GM12878 (cell line): Measurements from ENCODE around the gene F2RL3. TPM values are rescaled to one million over a fixed set of nuclear protein-coding genes. Genes with fewer than 3 reads are reported as not detected.

Experiments
- ATAC-seq: fragments of 200-7000 bp; cut with Tn5 transposase; 3 replicates; pipeline ENCODE4 v1.9.1; 2020; ENCODE audit warnings: mild to moderate bottlenecking, moderate library complexity
- BruUV-seq: library from RNA; stranded (reverse); fragments of 400-500 nt; replicated peaks from 2 replicates; lab custom pipeline; 2021; lab: Mats Ljungman, UMichigan
- CTCF ChIA-PET: fragments of 300-600 bp; sonication (Branson Sonifier 250); formaldehyde crosslinking; extraction: SDS; loops from one replicate; lab custom pipeline; 2021; ENCODE audit warnings: inconsistent platforms; lab: Yijun Ruan, JAX
- POLR2A ChIA-PET: fragments of 350-600 bp; formaldehyde crosslinking; extraction: SDS; loops from one replicate; lab custom pipeline; 2021; ENCODE audit warnings: inconsistent platforms; lab: Charles Lee
- RAD21 ChIA-PET: fragments of 300-600 bp; sonication (Branson Sonifier 250); formaldehyde crosslinking; loops from one replicate; lab custom pipeline; 2023; ENCODE audit warnings: antibody characterized with exemption; ENCODE audit not compliant: unreplicated experiment; lab: Charles Lee
- SMC1A ChIA-PET: fragments of 300-600 bp; sonication (Branson Sonifier 250); formaldehyde crosslinking; loops from one replicate; lab custom pipeline; 2023; ENCODE audit not compliant: unreplicated experiment, uncharacterized antibody; lab: Charles Lee
- DNase-seq: peaks from one replicate; pipeline ENCODE4 v3.0.0-alpha.2; 2011; ENCODE audit warnings: low read depth, low spot score
- FAIRE-seq: peaks from 3 replicates; lab custom pipeline; 2011; peaks lifted over from hg19 to GRCh38; lab: Jason Lieb, UNC
- H2AFZ ChIP-seq: 2 replicates; pipeline ENCODE4 v1.6.0; 2011; ENCODE audit warnings: low read depth, low read length, control low read depth; ENCODE audit not compliant: control insufficient read depth
- H3K27ac ChIP-seq: 2 replicates; pipeline ENCODE4 v1.5.1; 2011; ENCODE audit warnings: control low read depth; ENCODE audit not compliant: control insufficient read depth, insufficient read depth
- H3K27me3 ChIP-seq, 2 experiments: replicated peaks in 1 of 2; 2 replicates each; pipeline versions ENCODE4 v1.6.0 to v1.6.1; 2011; ENCODE audit warnings: low read length in 1 of 2; ENCODE audit not compliant: control insufficient read depth in 2 of 2, insufficient read depth in 2 of 2
- H3K36me3 ChIP-seq, 2 experiments: 2 replicates each; pipeline ENCODE4 v1.5.1; 2011; ENCODE audit warnings: low read length in 1 of 2; ENCODE audit not compliant: control insufficient read depth in 2 of 2, insufficient read depth in 2 of 2
- H3K4me1 ChIP-seq: 2 replicates; pipeline ENCODE4 v1.6.1; 2011; ENCODE audit warnings: mild to moderate bottlenecking, low read length, moderate library complexity, mixed read lengths; ENCODE audit not compliant: control insufficient read depth, insufficient read depth
- H3K4me2 ChIP-seq: 2 replicates; pipeline ENCODE4 v1.6.0; 2011; ENCODE audit warnings: control low read depth; ENCODE audit not compliant: control insufficient read depth, insufficient read depth
- H3K4me3 ChIP-seq: fragments of 200-600 bp; sonication (generic); 2 replicates; pipeline ENCODE4 v1.5.1; 2016
- H3K79me2 ChIP-seq: 2 replicates; pipeline ENCODE4 v1.6.0; 2011; ENCODE audit warnings: low read length; ENCODE audit not compliant: control insufficient read depth, insufficient read depth
- H3K9ac ChIP-seq: 2 replicates; pipeline ENCODE4 v1.8.0; 2011; ENCODE audit warnings: low read length, control low read depth, mixed read lengths; ENCODE audit not compliant: control insufficient read depth, insufficient read depth
- H3K9me3 ChIP-seq: replicated peaks from 3 replicates; pipeline ENCODE4 v1.5.1; 2011; ENCODE audit warnings: mild to moderate bottlenecking, low read length; ENCODE audit not compliant: control insufficient read depth, insufficient read depth
- H4K20me1 ChIP-seq: 2 replicates; pipeline ENCODE4 v1.6.0; 2011; ENCODE audit not compliant: control insufficient read depth, insufficient read depth
- BACH1 ChIP-seq: fragments of 450-650 bp; IDR thresholded peaks from 2 replicates; pipeline ENCODE4 v1.6.1; 2017; ENCODE audit warnings: mild to moderate bottlenecking, borderline replicate concordance
- BRCA1 ChIP-seq: IDR thresholded peaks from 2 replicates; pipeline ENCODE4 v1.6.1; 2011; ENCODE audit warnings: low read depth, low read length, improper control_type of control experiment
- ESRRA ChIP-seq: IDR thresholded peaks from 2 replicates; pipeline ENCODE4 v1.6.1; 2012; ENCODE audit warnings: mild to moderate bottlenecking, low read length, improper control_type of control experiment
- EZH2 ChIP-seq: IDR thresholded peaks from 2 replicates; pipeline ENCODE4 v1.6.1; 2012; ENCODE audit warnings: low read depth, mild to moderate bottlenecking, control low read depth, inconsistent platforms, low read length, borderline replicate concordance; ENCODE audit not compliant: control insufficient read depth
- JUND ChIP-seq: IDR thresholded peaks from 2 replicates; pipeline ENCODE4 v1.6.1; 2012; ENCODE audit warnings: low read depth, mild to moderate bottlenecking, low read length, improper control_type of control experiment, moderate library complexity
- MXI1 ChIP-seq: fragments of 150-350 bp; IDR thresholded peaks from 2 replicates; pipeline ENCODE4 v1.6.1; 2011; ENCODE audit warnings: low read depth, mild to moderate bottlenecking, inconsistent platforms, low read length, improper control_type of control experiment
- MYB ChIP-seq: fragments of 150-350 bp; IDR thresholded peaks from 2 replicates; pipeline ENCODE4 v1.6.1; 2014; ENCODE audit warnings: mild to moderate bottlenecking, low read depth, low read length, borderline replicate concordance
- NFYA ChIP-seq: IDR thresholded peaks from 2 replicates; pipeline ENCODE4 v1.6.1; 2011; ENCODE audit warnings: low read depth, mild to moderate bottlenecking, low read length, improper control_type of control experiment, borderline replicate concordance
- NFYB ChIP-seq: IDR thresholded peaks from 2 replicates; pipeline ENCODE4 v1.6.1; 2011; ENCODE audit warnings: low read depth, mild to moderate bottlenecking, low read length, improper control_type of control experiment, moderate library complexity; ENCODE audit not compliant: insufficient read depth
- RAD51 ChIP-seq: fragments of 450-650 bp; IDR thresholded peaks from 2 replicates; pipeline ENCODE4 v1.6.1; 2016; ENCODE audit warnings: moderate library complexity, mild to moderate bottlenecking, inconsistent platforms
- SPI1 ChIP-seq: IDR thresholded peaks from 2 replicates; pipeline ENCODE4 v1.6.1; 2011; ENCODE audit warnings: low read depth, mild to moderate bottlenecking, low read length, moderate library complexity, borderline replicate concordance; ENCODE audit not compliant: insufficient read depth
- SREBF1 ChIP-seq: IDR thresholded peaks from 2 replicates; pipeline ENCODE4 v1.6.1; 2012; ENCODE audit warnings: mild to moderate bottlenecking, low read length
- SUPT20H ChIP-seq: IDR thresholded peaks from 2 replicates; pipeline ENCODE4 v1.6.1; 2011; ENCODE audit warnings: low read depth, mild to moderate bottlenecking, low read length, moderate library complexity, borderline replicate concordance; ENCODE audit not compliant: control insufficient read depth
- ZBTB40 ChIP-seq: fragments of 450-650 bp; IDR thresholded peaks from 2 replicates; pipeline ENCODE4 v1.6.1; 2016; ENCODE audit warnings: mild to moderate bottlenecking, moderate library complexity, borderline replicate concordance
- WGBS: methylation state at CpG from one replicate; pipeline ENCODE4 v1.1.6; 2016; ENCODE audit warnings: low lambda C conversion rate; ENCODE audit not compliant: insufficient replicate concordance, insufficient coverage; ENCODE audit errors: missing lambda C conversion rate; 5-methylcytosine and 5-hydroxymethylcytosine counted together
- in situ Hi-C: fragments of 300-500 bp; cut with MboI; formaldehyde crosslinking; loops from 9 replicates; pipeline ENCODE4 v1.14.3; 2018; ENCODE audit warnings: mixed read lengths
- intact Hi-C: fragments of 100-400 bp; cut with micrococcal nuclease; formaldehyde crosslinking; loops from one replicate; pipeline ENCODE4 v1.14.2; 2022; ENCODE audit not compliant: unreplicated experiment
- polyA plus RNA-seq, 11 experiments: library from polyadenylated mRNA; depleted of rRNA in 4 of 11; unstranded in 6 of 11; stranded (reverse) in 5 of 11; fragments of >200 nt; fragmentation: Nextera tagmentation in 4 of 11; fragmentation: Illumina TruSeq in 1 of 11; extraction: Ambion mirVana in 4 of 11; extraction: Trizol in 1 of 11; gene quantifications; 1 replicate in 1 of 11; 2 replicates in 10 of 11; pipeline versions ENCODE4 v1.2.1 to v1.2.3, GENCODE V29; 2011 to 2016; ENCODE audit warnings: inconsistent platforms in 2 of 11, missing spikeins in 2 of 11, low read depth in 1 of 11
- total RNA-seq, 4 experiments: library from RNA; depleted of rRNA in 3 of 4; stranded (reverse); fragments of >200 nt in 3 of 4; fragmentation: Illumina TruSeq in 1 of 4; extraction: Trizol in 1 of 4; gene quantifications; 2 replicates each; pipeline versions ENCODE4 v1.2.1 to v1.2.3, GENCODE V29; 2013 to 2021
- TF ChIP-seq, protein P1 (sequence below): fragments of 450-650 bp; formaldehyde crosslinking; IDR thresholded peaks from 2 replicates; pipeline ENCODE4 v1.4.0; 2022; ENCODE audit warnings: mild to moderate bottlenecking, moderate library complexity

Gene F2RL3
- total and polyA plus RNA-seq, 10 of the 15 experiments (the other 5 are each of a cell fraction or from before 2014, with no cell fraction given): 0.01 to 1.2 (median 0.29) TPM

GRCh38 chr19:16885166-16885565 lies 3.6 kb upstream of the F2RL3 start (continued):
- TF ChIP-seq ESRRA (no peak), RAD51 (no peak), SUPT20H (no peak), MYB (no peak), BACH1 (no peak), BRCA1 (no peak)

- POLR2A ChIA-PET: interaction anchor here (0.7 kb wide), 2 partner anchors 50 to 354 kb away, joined by 3 to 4 read pairs; no protein-coding TSS in a partner anchor
- Histone ChIP-seq H3K4me2 (no peak overlapping the region), H3K27me3 (no peaks in the 10 kb centered on the region), H3K79me2 (no peaks in the 10 kb centered on the region), H3K27ac (no peak overlapping the region), H4K20me1 (no peaks in the 10 kb centered on the region), H2AFZ (no peak overlapping the region), H3K9me3 (peaks cover 8% of the 10 kb centered on the region; the same call in 2 of the 3 replicates), H3K4me3 (no peak overlapping the region), H3K4me1 (peaks cover 19% of the 10 kb centered on the region), H3K9ac (no peak overlapping the region), H3K36me3 (no peaks in the 10 kb centered on the region)
- RAD21 ChIA-PET: no interaction called here
- in situ Hi-C loops (no loop called here), intact Hi-C loops (no loop called here)
- no TSS peak for BruUV-seq
- CTCF ChIA-PET: interaction anchor here (0.6 to 1.1 kb wide), 2 partner anchors 113 to 1795 kb away, joined by 3 read pairs; no protein-coding TSS in a partner anchor
- FAIRE-seq (no peak), ATAC-seq (no peak), DNase-seq (no peak)
- SMC1A ChIA-PET: interaction anchor here (0.6 kb wide), 1 partner anchor 1181 kb away, joined by 4 read pairs; no protein-coding TSS in a partner anchor
- 41% methylated on average over 18 of the region's 20 CpGs for WGBS
- TF ChIP-seq SPI1 (no peak), ZBTB40 (no peak), EZH2 (no peak), NFYA (no peak), MXI1 (no peak), JUND (no peak), SREBF1 (no peak), NFYB (no peak)
- TF ChIP-seq, protein P1, sequence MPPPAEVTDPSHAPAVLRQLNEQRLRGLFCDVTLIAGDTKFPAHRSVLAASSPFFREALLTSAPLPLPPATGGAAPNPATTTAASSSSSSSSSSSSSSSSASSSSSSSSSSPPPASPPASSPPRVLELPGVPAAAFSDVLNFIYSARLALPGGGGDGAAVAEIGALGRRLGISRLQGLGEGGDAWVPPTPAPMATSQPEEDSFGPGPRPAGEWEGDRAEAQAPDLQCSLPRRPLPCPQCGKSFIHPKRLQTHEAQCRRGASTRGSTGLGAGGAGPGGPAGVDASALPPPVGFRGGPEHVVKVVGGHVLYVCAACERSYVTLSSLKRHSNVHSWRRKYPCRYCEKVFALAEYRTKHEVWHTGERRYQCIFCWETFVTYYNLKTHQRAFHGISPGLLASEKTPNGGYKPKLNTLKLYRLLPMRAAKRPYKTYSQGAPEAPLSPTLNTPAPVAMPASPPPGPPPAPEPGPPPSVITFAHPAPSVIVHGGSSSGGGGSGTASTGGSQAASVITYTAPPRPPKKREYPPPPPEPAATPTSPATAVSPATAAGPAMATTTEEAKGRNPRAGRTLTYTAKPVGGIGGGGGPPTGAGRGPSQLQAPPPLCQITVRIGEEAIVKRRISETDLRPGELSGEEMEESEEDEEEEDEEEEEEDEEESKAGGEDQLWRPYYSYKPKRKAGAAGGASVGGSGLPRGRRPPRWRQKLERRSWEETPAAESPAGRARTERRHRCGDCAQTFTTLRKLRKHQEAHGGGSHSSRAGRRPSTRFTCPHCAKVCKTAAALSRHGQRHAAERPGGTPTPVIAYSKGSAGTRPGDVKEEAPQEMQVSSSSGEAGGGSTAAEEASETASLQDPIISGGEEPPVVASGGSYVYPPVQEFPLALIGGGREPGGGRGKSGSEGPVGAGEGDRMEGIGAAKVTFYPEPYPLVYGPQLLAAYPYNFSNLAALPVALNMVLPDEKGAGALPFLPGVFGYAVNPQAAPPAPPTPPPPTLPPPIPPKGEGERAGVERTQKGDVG (CRISPR knock-in tag): no peak
Observed at GRCh38 chr19:16886305-16886880, 2.4 kb upstream of the F2RL3 start.
